ENCODE measurements around the gene RPS21. TPM values are rescaled to one million over a fixed set of nuclear protein-coding genes. Genes with fewer than 3 reads are reported as not detected.

RPS21 gene
- polyA plus RNA-seq, 1 of the 3 experiments (the other 2 are of a cell fraction), result 16,625 TPM

DNA sequence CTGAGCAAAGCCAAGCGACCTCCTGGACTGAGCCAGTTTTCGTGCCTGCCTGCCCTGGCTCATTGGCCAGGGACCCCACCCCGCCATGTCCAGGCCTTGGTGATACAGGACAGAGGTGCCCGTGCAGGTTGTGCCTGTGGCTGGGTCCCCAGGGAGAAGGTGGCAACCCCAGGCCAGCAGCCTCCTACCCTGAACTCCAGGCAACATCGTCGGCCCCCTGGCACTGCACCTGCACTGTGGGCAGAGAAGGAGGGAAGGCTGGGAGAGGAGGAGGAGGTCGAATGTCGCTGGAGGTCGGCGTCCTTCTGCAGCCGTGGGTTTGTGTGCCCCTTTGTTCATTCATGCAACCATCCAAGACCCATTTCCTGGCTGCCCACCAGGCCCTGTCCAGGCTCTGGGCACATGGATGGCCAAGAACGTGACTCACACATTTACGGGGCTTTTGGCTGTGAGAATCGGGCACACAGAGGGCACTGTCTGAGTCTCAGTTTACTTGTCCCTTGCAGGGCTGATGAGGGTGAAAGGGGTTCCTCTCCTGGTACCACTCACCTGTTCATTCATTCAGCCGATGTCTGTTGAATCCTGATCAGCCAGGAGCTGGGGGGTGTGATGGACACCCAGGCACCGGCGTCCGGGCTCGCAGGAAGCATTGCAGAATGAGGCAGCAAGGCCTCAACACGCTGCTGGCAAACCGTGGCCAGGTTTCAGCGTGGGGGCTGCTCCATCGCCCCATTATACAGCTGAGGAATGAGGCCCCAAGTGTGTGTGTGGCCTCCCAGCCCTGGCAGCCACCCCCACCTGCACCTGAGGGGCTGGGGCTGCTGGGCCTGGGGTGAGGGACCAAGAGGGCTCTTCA is 42.8 kb downstream of the RPS21 start (continued):
- no peak for TF ChIP-seq FOSL2 (IDR thresholded peaks at IDR 0.05; ENCODE audit: borderline replicate concordance, low read depth)
- TF ChIP-seq YY1 (IDR thresholded peaks at IDR 0.05; ENCODE audit: low read depth), result no peak
- TF ChIP-seq NRF1 (IDR thresholded peaks at IDR 0.05; ENCODE audit: low read depth, low read length), result no peak
- no peak for TF ChIP-seq EZH2phosphoT487 (IDR thresholded peaks at IDR 0.05; ENCODE audit: borderline replicate concordance, low read depth)
- TF ChIP-seq RFX5 (IDR thresholded peaks at IDR 0.05; ENCODE audit: low read length), result no peak
- TF ChIP-seq TEAD4 (IDR thresholded peaks at IDR 0.05; ENCODE audit: borderline replicate concordance, insufficient read depth), result no peak
- TF ChIP-seq MEF2A (IDR thresholded peaks at IDR 0.05; ENCODE audit: borderline replicate concordance, low read depth), result no peak
- TF ChIP-seq RXRA (IDR thresholded peaks at IDR 0.05; ENCODE audit: borderline replicate concordance, low read depth), result no peak
- TF ChIP-seq GATA2 (CRISPR knock-in tag; IDR thresholded peaks at IDR 0.05), result no peak

DNA sequence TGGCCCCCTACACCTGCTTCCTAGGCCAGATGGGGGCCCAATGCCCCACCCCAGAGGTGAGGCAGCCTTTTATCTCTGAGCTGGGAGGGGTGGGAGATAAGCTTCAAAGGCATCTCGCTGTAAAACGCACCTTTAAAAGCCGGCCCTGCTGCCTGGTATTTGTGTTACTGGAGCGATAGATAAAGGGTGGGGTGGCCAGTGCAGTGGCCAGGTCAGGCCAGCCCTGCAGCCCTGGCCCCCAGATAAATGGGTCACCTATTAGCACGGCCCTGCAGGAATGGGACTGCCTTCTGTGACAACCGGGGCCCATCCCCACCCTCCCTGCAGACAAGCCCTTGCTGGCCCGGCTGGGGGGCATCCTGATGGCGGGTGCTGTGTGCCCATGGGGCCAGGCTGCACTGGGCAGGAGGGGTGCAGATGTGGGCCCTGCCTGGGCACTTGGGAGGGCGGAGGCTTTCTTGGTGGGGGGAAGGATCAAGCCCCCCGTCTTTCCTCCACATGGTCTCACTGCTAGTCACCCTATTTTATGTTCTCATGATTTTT is 43.5 kb downstream of the RPS21 start:
- no peaks in the 10 kb centered on the region for H3K9me2 ChIP-seq
- ChIA-PET POLR2A (no interaction called here), CTCF (interaction anchor here (2.2 kb wide), 1 partner anchor 20 kb away, joined by 9 read pairs; no protein-coding TSS in a partner anchor)
- H3K36me3 ChIP-seq (replicated peaks in 1 of 2; ENCODE audit: control insufficient read depth in 1 of 2, insufficient read depth in 2 of 2, low read length in 1 of 2), result no peaks in the 10 kb centered on the region
- DNase-seq, result no peak
- no peak overlapping the region for H3K4me2 ChIP-seq
- no peaks in the 10 kb centered on the region for H3K9me3 ChIP-seq
- WGBS (ENCODE audit: low lambda C conversion rate), result 54% methylated on average over 10 of the region's 10 CpGs
- H3K27me3 ChIP-seq (ENCODE audit: insufficient read depth), result peaks cover 17% of the 10 kb centered on the region
- no peaks in the 10 kb centered on the region for H3F3A ChIP-seq (replicated peaks; ENCODE audit: insufficient read depth)
- H3K27ac ChIP-seq (ENCODE audit: low read depth in 2 of 2, low read length in 1 of 2), result no peak overlapping the region
- H3K79me2 ChIP-seq (ENCODE audit: insufficient read depth), result no peaks in the 10 kb centered on the region
- no peak overlapping the region for H3K9ac ChIP-seq
- no peak overlapping the region for H3K4me3 ChIP-seq (ENCODE audit: low read depth in 2 of 2, low read length in 1 of 2)
- TF ChIP-seq YY1 (IDR thresholded peaks at IDR 0.05; ENCODE audit: low read depth), result no peak
- TF ChIP-seq, protein P1, sequence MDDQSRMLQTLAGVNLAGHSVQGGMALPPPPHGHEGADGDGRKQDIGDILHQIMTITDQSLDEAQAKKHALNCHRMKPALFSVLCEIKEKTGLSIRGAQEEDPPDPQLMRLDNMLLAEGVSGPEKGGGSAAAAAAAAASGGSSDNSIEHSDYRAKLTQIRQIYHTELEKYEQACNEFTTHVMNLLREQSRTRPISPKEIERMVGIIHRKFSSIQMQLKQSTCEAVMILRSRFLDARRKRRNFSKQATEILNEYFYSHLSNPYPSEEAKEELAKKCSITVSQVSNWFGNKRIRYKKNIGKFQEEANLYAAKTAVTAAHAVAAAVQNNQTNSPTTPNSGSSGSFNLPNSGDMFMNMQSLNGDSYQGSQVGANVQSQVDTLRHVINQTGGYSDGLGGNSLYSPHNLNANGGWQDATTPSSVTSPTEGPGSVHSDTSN (IDR thresholded peaks at IDR 0.05), result no peak
- no peak for TF ChIP-seq NFIC (IDR thresholded peaks at IDR 0.05; ENCODE audit: borderline replicate concordance)
- no peak for TF ChIP-seq MAX (IDR thresholded peaks at IDR 0.05; ENCODE audit: low read depth)
- TF ChIP-seq SIN3A (IDR thresholded peaks at IDR 0.05; ENCODE audit: borderline replicate concordance, low read depth, low read length), result no peak
- H4K20me1 ChIP-seq (ENCODE audit: insufficient read depth), result no peaks in the 10 kb centered on the region
- H2AFZ ChIP-seq (ENCODE audit: low read depth), result no peak overlapping the region
- no peaks in the 10 kb centered on the region; a peak in 1 of 4 replicates for H3K4me1 ChIP-seq (ENCODE audit: control insufficient read depth in 1 of 2, insufficient read depth in 2 of 2, low read depth in 1 of 2, low read length in 1 of 2)
